GM10248 (cell line): ENCODE measurements around the gene CXCR1.
"Not testable (repeated sequence)": the region's sequence is repeated elsewhere in the genome, so short reads cannot be mapped to it uniquely, and the experiment has no call there.

ENCODE experiments used
- CTCF ChIA-PET: fragments of 300-600 bp; sonication (Branson Sonifier 250); formaldehyde crosslinking; extraction: SDS; loops from one replicate; lab custom pipeline; 2021; ENCODE audit warnings: antibody characterized with exemption; lab: Yijun Ruan, JAX
- POLR2A ChIA-PET: fragments of 350-650 bp; sonication (Branson Sonifier 250); formaldehyde crosslinking; extraction: SDS; loops from one replicate; lab custom pipeline; 2020; ENCODE audit warnings: antibody characterized with exemption; lab: Yijun Ruan, JAX
- DNase-seq: peaks from one replicate; pipeline ENCODE4 v3.0.0; 2012; ENCODE audit errors: extremely low spot score
- CTCF ChIP-seq: IDR thresholded peaks from 2 replicates; pipeline ENCODE4 v1.5.1; 2012; ENCODE audit warnings: mild to moderate bottlenecking, low read depth; ENCODE audit errors: extremely low read depth, missing control alignments, control extremely low read depth

Gene CXCR1

GRCh38 chr2:218125626-218126080, 41.1 kb downstream of the CXCR1 start, which contains the start of gene CXCR2:
Gene CXCR2, plus strand, starts transcription at chr2:218126028. Its CDS starts 8,774 bp downstream, at chr2:218134802.
- POLR2A ChIA-PET, result no interaction called here
- CTCF ChIA-PET, result no interaction called here

GRCh38 chr2:218125095-218125494, 41.7 kb downstream of the CXCR1 start:
- no peak for DNase-seq
- ChIA-PET POLR2A (no interaction called here), CTCF (no interaction called here)
- TF ChIP-seq CTCF, result no peak

More at GRCh38 chr2:218125626-218126080, 41.1 kb downstream of the CXCR1 start, which contains the start of gene CXCR2:
- TF ChIP-seq CTCF, result peak; percentile 8
- peak; percentile 31 for DNase-seq

GRCh38 chr2:218123986-218124385, 42.8 kb downstream of the CXCR1 start:
- POLR2A ChIA-PET, result no interaction called here
- CTCF ChIA-PET, result no interaction called here
- no peak for DNase-seq
- TF ChIP-seq CTCF, result no peak

- DNase-seq, POLR2A ChIA-PET: not testable (repeated sequence)
- CTCF ChIA-PET, result interaction anchor here (1.0 to 1.3 kb wide), 4 partner anchors 9 to 54 kb away, joined by 3 to 4 read pairs (median 3); partner anchors contain the start of gene RUFY4
Measured at GRCh38 chr2:218122286-218122685, 44.5 kb downstream of the CXCR1 start.

DNA sequence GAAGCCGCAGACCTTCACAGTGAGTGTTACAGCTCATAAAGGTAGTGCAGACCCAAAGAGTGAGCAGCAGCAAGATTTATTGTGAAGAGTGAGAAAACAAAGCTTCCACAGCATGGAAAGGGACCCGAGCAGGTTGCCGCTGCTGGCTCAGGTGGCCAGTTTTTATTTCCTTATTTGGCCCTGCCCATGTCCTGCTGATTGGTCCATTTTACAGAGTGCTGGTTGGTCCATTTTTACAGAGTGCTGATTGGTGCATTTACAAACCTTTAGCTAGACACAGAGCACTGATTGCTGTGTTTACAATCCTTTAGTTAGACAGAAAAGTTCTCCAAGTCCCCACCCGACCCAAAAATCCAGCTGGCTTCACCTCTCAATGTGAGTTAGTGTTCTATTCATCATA, 45.0 kb downstream of the CXCR1 start:
- CTCF ChIA-PET, result interaction anchor here (1.0 to 1.3 kb wide), 4 partner anchors 8 to 53 kb away, joined by 3 to 4 read pairs (median 3); partner anchors contain the start of gene RUFY4
- DNase-seq, POLR2A ChIA-PET: not testable (repeated sequence)
